ENCODE measurements around the gene GALNT17.

The GALNT17 gene

GRCh38 chr7:71414490-71414889 is 282.5 kb downstream of the GALNT17 start:
- Histone ChIP-seq H2AFZ (ENCODE audit: low read depth, low read length) (no peak overlapping the region), H3K27ac (ENCODE audit: low read length) (no peak overlapping the region), H3K79me2 (ENCODE audit: low read length) (no peaks in the 10 kb centered on the region), H3K27me3 (ENCODE audit: low read depth, low read length) (no peaks in the 10 kb centered on the region), H3K9me3 (ENCODE audit: insufficient read depth, low read length) (no peaks in the 10 kb centered on the region), H3K4me1 (ENCODE audit: low read length) (no peaks in the 10 kb centered on the region), H3K36me3 (replicated peaks; ENCODE audit: low read depth, low read length) (no peaks in the 10 kb centered on the region), H3K9ac (ENCODE audit: low read length) (no peak overlapping the region), H3K4me2 (ENCODE audit: low read length) (no peak overlapping the region), H4K20me1 (ENCODE audit: insufficient read depth, low read length) (no peaks in the 10 kb centered on the region), H3K4me3 (ENCODE audit: low read length) (no peak overlapping the region)
- TF ChIP-seq EZH2phosphoT487 (IDR thresholded peaks at IDR 0.05; ENCODE audit: low read depth) (no peak), CTCF (IDR thresholded peaks at IDR 0.05; ENCODE audit: low read depth, low read length) (no peak)

GRCh38 chr7:71419546-71420337 is 287.8 kb downstream of the GALNT17 start:
- H3K27me3 ChIP-seq (ENCODE audit: low read depth, low read length), result no peaks in the 10 kb centered on the region
- H2AFZ ChIP-seq (ENCODE audit: low read depth, low read length), result no peak overlapping the region
- no peak overlapping the region for H3K27ac ChIP-seq (ENCODE audit: low read length)
- H3K4me1 ChIP-seq (ENCODE audit: low read length), result no peaks in the 10 kb centered on the region
- H3K79me2 ChIP-seq (ENCODE audit: low read length), result no peaks in the 10 kb centered on the region
- no peak overlapping the region for H3K4me3 ChIP-seq (ENCODE audit: low read length)
- no peaks in the 10 kb centered on the region for H3K36me3 ChIP-seq (replicated peaks; ENCODE audit: low read depth, low read length)
- H4K20me1 ChIP-seq (ENCODE audit: insufficient read depth, low read length), result no peaks in the 10 kb centered on the region
- TF ChIP-seq CTCF (IDR thresholded peaks at IDR 0.05; ENCODE audit: low read depth, low read length), result no peak
- H3K9ac ChIP-seq (ENCODE audit: low read length), result no peak overlapping the region
- no peak overlapping the region for H3K4me2 ChIP-seq (ENCODE audit: low read length)
- H3K9me3 ChIP-seq (ENCODE audit: insufficient read depth, low read length), result no peaks in the 10 kb centered on the region

GRCh38 chr7:71422104-71422503 is 290.2 kb downstream of the GALNT17 start:
- H3K4me3 ChIP-seq (ENCODE audit: low read length), result no peak overlapping the region

More at GRCh38 chr7:71422104-71422503, 290.2 kb downstream of the GALNT17 start:
- H3K36me3 ChIP-seq (replicated peaks; ENCODE audit: low read depth, low read length), result no peaks in the 10 kb centered on the region
- no peaks in the 10 kb centered on the region for H3K79me2 ChIP-seq (ENCODE audit: low read length)
- TF ChIP-seq EZH2phosphoT487 (IDR thresholded peaks at IDR 0.05; ENCODE audit: low read depth) (no peak), CTCF (IDR thresholded peaks at IDR 0.05; ENCODE audit: low read depth, low read length) (no peak)
- H3K9me3 ChIP-seq (ENCODE audit: insufficient read depth, low read length), result no peaks in the 10 kb centered on the region
- H3K27me3 ChIP-seq (ENCODE audit: low read depth, low read length), result no peaks in the 10 kb centered on the region
- H2AFZ ChIP-seq (ENCODE audit: low read depth, low read length), result no peak overlapping the region
- H4K20me1 ChIP-seq (ENCODE audit: insufficient read depth, low read length), result no peaks in the 10 kb centered on the region
- H3K4me2 ChIP-seq (ENCODE audit: low read length), result no peak overlapping the region
- no peaks in the 10 kb centered on the region for H3K4me1 ChIP-seq (ENCODE audit: low read length)
- no peak overlapping the region for H3K9ac ChIP-seq (ENCODE audit: low read length)
- no peak overlapping the region for H3K27ac ChIP-seq (ENCODE audit: low read length)
